GM18520 (cell line): ENCODE results near the gene PLA2G2C.
"Not testable (repeated sequence)": the region's sequence is repeated elsewhere in the genome, so short reads cannot be mapped to it uniquely, and the experiment has no call there.

ENCODE experiments used
- ATAC-seq: cut with Tn5 transposase; IDR thresholded peaks from one replicate; pipeline ENCODE4 v1.9.1; 2021; ENCODE audit not compliant: unreplicated experiment

The PLA2G2C gene

GRCh38 chr1:20185834-20186782 is at the start of gene PLA2G2C, which contains the start of gene UBXN10:
TSS of gene PLA2G2C (minus strand) at chr1:20186518. CDS start at chr1:20177363, 9,155 bp downstream.
TSS of gene UBXN10 (plus strand) at chr1:20186096. CDS start at chr1:20190562, 4,466 bp downstream.
- ATAC-seq: no peak

DNA sequence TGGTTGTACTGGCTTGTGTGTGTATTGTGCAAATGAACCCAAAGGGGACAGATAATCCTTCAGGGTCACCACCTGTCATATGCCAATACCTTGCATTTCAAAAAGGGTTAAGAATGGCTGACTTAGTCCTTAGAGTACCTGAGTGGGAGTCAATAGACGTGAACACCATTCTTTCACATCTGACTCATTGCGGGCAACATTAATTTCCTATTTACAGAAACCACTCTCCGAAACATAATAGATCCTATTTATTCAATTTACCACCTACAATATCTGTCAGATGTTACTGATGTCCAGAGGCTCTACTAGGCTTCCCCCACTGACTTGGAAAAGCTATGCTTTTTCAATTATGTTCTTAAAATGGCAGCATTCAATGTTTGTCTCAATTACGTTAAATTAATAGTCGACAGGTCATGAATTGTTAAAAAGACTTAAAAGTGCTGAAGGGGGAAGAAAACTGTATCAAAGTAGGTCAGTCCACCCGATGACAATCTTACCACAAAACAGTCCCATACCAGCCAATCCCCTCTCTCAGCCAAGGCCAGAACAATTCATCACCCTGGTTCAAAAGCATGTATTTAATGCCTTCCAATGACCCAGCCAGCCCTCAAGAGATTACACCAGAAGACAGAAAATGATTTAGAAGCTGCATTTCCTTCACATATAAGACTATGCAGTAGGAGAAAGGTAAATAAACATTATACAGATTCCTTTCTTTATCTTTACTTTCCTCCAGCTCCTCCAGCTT is 48.6 kb upstream of the PLA2G2C start:
- ATAC-seq: no peak

- no peak for ATAC-seq
Observed at GRCh38 chr1:20233866-20234265, 47.5 kb upstream of the PLA2G2C start.

DNA sequence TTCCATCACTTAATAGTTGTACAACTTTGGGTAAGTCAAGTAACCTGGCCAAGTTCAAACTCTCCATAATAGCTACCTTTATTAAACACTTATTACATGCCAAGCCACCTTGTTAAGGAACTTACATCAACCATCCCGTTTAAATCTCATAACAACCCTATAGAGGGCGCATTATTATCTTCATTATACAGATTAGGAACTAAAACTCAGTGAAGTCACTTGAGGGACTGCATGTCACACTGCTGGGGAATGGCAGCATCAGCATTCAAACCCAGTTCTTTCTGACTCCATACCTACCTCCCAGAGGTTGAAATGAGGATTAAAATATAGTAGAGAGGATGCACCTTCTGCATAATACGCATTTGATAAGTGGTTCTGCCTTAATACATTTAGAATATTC is 47.1 kb upstream of the PLA2G2C start:
- no peak for ATAC-seq

DNA sequence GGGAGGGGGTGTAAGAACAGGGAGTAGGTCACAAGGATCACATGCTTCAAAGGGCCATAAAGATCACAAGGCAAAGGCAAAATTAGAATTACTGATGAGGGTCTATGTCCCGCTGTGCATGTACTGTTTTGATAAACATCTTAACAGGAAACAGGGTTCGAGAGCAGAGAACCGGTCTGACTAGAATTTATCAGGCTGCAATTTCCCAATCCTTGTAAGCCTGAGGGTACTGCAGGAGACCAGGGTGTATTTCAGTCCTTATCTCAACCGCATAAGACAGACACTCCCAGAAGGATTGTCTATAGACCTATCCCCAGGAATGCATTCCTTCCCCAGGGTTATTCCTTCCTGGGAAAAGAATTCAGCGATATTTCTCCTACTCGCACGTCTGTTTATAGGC is 46.2 kb upstream of the PLA2G2C start:
- ATAC-seq: not testable (repeated sequence)

- no peak for ATAC-seq
Observed at GRCh38 chr1:20229171-20229570, 42.9 kb upstream of the PLA2G2C start.

DNA sequence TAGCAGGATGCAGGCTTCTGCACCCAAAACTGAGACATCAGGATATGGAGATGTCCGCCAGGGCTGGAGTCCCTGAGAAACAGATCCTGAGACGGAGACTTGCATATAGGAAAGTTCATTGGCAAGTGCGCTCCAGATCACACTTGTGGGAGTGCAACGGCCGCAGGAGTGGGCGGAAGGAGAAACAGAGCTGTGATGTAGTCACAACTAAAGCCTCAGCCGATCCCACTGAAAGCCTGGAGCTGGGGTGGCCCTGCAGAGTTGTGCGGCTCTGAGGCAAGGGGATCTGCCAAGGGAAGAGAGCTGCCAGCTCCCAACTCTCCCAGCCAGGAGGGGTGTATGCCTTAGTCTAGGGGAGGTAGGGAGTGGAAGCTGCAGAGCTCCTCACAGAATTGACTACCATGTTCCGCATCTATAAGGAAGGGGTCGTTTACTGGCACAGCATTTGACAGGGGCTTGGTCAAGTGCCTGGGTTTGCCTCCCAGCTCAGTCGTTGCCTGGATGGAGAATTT is 42.1 kb upstream of the PLA2G2C start:
- ATAC-seq: no peak

DNA sequence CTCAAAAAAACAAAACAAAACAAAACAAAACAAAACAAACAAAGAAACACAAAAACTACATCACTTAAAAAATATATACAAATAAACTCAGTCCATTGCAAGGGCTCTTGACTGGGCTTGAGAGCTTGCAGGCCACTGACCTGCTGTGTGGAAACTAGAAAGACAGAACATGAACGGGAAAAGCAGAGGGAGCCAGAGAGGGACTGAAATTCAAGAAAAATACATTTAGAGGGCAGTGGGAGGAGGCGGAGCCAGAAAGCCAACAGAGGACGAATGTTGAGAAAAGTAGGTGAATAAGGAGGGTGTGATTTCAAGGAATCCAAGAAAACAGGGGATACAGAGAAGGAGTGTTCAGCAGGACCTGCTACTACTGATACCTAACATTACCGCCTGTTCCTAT is 41.4 kb upstream of the PLA2G2C start:
- no peak for ATAC-seq

DNA sequence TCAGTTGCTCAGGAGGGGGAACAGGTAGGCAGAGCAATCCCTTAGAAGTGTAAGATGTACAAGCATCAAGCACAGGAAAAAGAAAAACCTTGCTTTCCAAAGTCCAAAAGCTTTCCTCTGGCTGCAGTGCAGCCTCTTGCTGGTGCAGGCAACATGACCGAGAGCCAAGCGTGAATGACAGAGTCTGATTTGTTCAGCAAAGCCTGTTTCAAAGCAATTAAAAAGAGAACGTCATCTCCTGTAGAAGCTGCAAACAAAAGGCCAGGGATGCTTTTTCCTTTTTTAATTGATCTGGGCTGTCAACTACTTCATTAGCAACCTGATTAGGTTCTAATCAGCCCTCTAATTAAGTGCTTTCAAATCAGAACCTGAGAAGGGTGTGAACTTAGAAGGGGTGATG is 38.2 kb upstream of the PLA2G2C start:
- no peak for ATAC-seq

- ATAC-seq: no peak
Observed at GRCh38 chr1:20223551-20224419, 37.5 kb upstream of the PLA2G2C start.

GRCh38 chr1:20223106-20223505 is 36.8 kb upstream of the PLA2G2C start:
- ATAC-seq: no peak

DNA sequence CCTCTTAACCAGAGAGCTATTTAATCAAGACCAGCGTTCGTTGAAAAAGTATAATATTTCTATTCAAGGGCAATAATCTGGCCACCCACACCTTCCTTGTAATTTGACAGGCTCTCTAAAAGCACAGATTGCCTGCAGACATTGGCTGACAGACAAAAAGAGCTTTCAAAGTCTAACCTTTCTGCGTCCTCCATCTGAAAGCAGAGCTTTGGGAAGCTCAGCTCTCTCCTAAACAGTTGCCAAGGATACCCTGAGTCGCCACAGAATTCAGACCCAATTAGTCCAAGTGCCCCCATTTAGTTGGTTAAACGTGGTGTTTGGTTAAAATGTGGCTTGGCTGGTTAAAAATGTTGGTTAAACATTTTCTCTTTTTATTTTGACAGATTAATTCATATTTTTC is 33.7 kb upstream of the PLA2G2C start:
- no peak for ATAC-seq

GRCh38 chr1:20219053-20219452 is 32.7 kb upstream of the PLA2G2C start:
- not testable (repeated sequence) for ATAC-seq

GRCh38 chr1:20216574-20216973 is 30.3 kb upstream of the PLA2G2C start:
- peak; percentile 48 for ATAC-seq

DNA sequence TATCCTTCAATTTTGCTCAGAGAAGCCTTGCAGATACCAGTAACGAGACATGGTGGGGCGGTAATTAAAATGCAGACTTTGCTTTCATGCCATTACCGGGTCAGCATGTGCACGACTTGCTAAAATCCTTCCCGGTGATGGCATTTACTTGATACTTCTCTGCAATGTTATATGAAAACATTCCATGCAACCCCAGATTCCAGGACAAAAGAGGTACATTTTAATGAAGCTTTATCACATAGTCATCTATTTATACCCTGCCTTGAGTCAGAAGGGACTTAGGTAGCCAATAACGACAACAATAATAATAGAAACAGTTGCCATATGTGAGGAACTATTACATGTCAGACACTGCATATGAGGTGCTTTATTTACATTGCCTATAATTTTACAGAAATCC is 29.4 kb upstream of the PLA2G2C start:
- ATAC-seq: no peak

- no peak for ATAC-seq
Observed at GRCh38 chr1:20212685-20213331, 26.5 kb upstream of the PLA2G2C start.

GRCh38 chr1:20212085-20212684 is 25.9 kb upstream of the PLA2G2C start:
- ATAC-seq: no peak

GRCh38 chr1:20211511-20211931 is 25.2 kb upstream of the PLA2G2C start:
- ATAC-seq: no peak

DNA sequence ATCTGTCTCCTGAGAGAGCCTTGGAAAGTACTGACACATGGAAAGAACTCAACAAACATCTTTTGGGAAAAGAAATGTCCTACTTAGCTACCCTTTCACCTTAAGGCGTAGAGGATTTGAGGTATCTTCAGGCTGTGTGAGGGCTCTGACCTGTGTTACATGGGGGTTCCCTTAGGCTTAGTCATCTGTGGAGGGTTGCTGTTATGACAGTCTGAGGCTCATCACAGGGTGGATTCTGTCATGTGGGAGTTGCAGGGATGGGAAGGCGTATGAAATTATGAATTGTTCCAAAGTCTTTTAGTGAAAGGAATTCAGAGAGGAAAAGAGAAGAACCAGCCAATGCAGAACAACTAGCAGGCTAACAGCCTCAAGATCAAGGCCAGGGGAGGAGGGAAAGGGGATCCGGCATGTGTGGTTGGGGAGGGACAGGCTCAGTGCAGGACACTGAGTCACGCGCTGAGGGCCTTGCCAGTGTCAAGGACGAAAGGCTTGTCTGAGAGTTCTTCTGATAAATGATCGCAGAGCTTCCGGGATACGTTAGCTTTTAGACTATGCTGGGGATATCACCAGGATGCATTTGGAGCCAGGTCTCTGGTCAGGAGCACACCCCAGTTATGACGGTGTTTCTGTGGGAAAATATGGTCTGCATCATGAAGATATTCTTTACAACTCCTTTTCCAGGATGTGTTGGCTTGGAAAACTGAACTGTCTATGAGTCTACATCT is 24.6 kb upstream of the PLA2G2C start:
- no peak for ATAC-seq
